Psoas muscle (tissue), 8 donors: Measurements from ENCODE around the gene HPGDS. TPM values are rescaled to one million over a fixed set of nuclear protein-coding genes. Genes with fewer than 3 reads are reported as not detected.

ENCODE experiments used
- ATAC-seq, 4 donors: fragments of 200-7000 bp; cut with Tn5 transposase; one replicate each; pipeline ENCODE4 v1.9.1; 2020; ENCODE audit warnings: moderate library complexity in 3 of 4, mild to moderate bottlenecking in 2 of 4
- DNase-seq, 2 donors: peaks; one replicate each; pipeline ENCODE4 v3.0.0-alpha.2; 2020
- H3K27ac ChIP-seq: fragments of 200-600 bp; one replicate; pipeline ENCODE4 v1.8.0; 2022
- H3K27me3 ChIP-seq, 3 donors: fragments of 200-600 bp in 1 of 3; one replicate each; pipeline versions ENCODE4 v1.6.1 to v1.8.0; 2013 to 2022; ENCODE audit warnings: low read length in 2 of 3, mild to moderate bottlenecking in 2 of 3, moderate library complexity in 1 of 3; ENCODE audit not compliant: insufficient read depth in 3 of 3
- H3K36me3 ChIP-seq, 2 donors: fragments of 200-600 bp in 1 of 2; one replicate each; pipeline versions ENCODE4 v1.6.1 to v1.8.0; 2013 to 2022; ENCODE audit warnings: low read depth in 1 of 2, mild to moderate bottlenecking in 1 of 2, moderate library complexity in 1 of 2; ENCODE audit not compliant: insufficient read depth in 1 of 2
- H3K4me1 ChIP-seq: fragments of 200-600 bp; one replicate; pipeline ENCODE4 v1.8.0; 2022
- H3K4me3 ChIP-seq: fragments of 200-600 bp; one replicate; pipeline ENCODE4 v1.8.0; 2022; ENCODE audit warnings: mild to moderate bottlenecking
- H3K9me3 ChIP-seq: fragments of 200-600 bp; one replicate; pipeline ENCODE4 v1.8.0; 2022
- WGBS, 3 donors: extraction: QIAGEN DNeasy Blood & Tissue Kit; methylation state at CpG; one replicate each; pipeline versions ENCODE4 v1.1.6 to v1.1.7; 2013; 5-methylcytosine and 5-hydroxymethylcytosine counted together
- intact Hi-C, 2 donors: fragments of 100-400 bp; cut with DNase I; formaldehyde crosslinking; loops; one replicate each; pipeline versions ENCODE4 v1.11.0 to v1.14.2; 2022
- polyA plus RNA-seq, 3 donors: library from polyadenylated mRNA; stranded (reverse); fragments of 200-250 nt; gene quantifications; one replicate each; pipeline ENCODE4 v1.2.3, GENCODE V29; 2013
- total RNA-seq, 4 donors: library from RNA; stranded (reverse); fragmentation: NEBNext Ultra II Directional in 2 of 4; extraction: Animal tissue kit (Norgen Biotek cat#: 25700) in 2 of 4; gene quantifications; one replicate each; pipeline versions ENCODE4 v1.2.1 to v1.2.4, GENCODE V29; 2021 to 2023
- TF ChIP-seq, protein P1 (sequence below): fragments of 200-600 bp; IDR thresholded peaks from one replicate; pipeline ENCODE4 v1.8.0; 2022; ENCODE audit warnings: antibody characterized with exemption
- donor health status: healthy with polysubstance abuse.
- donor health status: DM: no; HTN: no; CAD: no; lungs with moderate emphysema.
- donor health status: Bipolar disorder and iron deficiency.
- donor health status: healthy.
- donor health status: DM: yes; HTN: yes; CAD: no.
- donor health status: DM: no; HTN: no; CAD: no.
- donor health status: DM: no; HTN: no; CAD: no.
- donor health status: DM: yes; HTN: yes; CAD: no.

The HPGDS gene
- total and polyA plus RNA-seq, 7 donors = 0.06 to 0.79 (median 0.39) TPM

DNA sequence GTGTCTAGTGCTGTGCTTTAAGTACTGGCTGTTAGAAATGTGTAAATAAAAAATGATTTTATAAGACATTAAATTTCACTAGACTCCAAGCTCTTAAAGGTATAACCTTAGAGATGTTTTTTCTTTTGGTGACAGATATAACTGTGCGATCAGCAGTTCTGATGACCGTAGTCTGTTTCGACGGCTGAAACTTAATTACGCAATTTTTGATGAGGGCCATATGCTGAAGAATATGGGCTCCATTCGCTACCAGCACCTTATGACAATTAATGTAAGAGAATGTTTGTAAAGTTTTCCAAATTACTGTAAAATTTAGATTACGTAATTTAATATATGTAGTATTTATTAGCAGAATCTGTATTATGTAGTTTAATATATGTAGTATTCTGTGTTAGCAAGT lies 66.4 kb downstream of the HPGDS start:
- intact Hi-C loops = no loop called here
- DNase-seq = no peak
- no peak overlapping the region for H3K4me3 ChIP-seq
- H3K4me1 ChIP-seq = no peaks in the 10 kb centered on the region
- no peaks in the 10 kb centered on the region for H3K27me3 ChIP-seq
- H3K9me3 ChIP-seq = no peaks in the 10 kb centered on the region
- no peak overlapping the region for H3K27ac ChIP-seq
- ATAC-seq = no peak
- H3K36me3 ChIP-seq = peaks cover 6 to 100% of the 10 kb centered on the region in 2 donors
- 97 to 98% (median 97%) methylated on average over 7 of the region's 7 CpGs for WGBS, 3 donors
- TF ChIP-seq, protein P1, sequence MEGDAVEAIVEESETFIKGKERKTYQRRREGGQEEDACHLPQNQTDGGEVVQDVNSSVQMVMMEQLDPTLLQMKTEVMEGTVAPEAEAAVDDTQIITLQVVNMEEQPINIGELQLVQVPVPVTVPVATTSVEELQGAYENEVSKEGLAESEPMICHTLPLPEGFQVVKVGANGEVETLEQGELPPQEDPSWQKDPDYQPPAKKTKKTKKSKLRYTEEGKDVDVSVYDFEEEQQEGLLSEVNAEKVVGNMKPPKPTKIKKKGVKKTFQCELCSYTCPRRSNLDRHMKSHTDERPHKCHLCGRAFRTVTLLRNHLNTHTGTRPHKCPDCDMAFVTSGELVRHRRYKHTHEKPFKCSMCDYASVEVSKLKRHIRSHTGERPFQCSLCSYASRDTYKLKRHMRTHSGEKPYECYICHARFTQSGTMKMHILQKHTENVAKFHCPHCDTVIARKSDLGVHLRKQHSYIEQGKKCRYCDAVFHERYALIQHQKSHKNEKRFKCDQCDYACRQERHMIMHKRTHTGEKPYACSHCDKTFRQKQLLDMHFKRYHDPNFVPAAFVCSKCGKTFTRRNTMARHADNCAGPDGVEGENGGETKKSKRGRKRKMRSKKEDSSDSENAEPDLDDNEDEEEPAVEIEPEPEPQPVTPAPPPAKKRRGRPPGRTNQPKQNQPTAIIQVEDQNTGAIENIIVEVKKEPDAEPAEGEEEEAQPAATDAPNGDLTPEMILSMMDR = no peak

DNA sequence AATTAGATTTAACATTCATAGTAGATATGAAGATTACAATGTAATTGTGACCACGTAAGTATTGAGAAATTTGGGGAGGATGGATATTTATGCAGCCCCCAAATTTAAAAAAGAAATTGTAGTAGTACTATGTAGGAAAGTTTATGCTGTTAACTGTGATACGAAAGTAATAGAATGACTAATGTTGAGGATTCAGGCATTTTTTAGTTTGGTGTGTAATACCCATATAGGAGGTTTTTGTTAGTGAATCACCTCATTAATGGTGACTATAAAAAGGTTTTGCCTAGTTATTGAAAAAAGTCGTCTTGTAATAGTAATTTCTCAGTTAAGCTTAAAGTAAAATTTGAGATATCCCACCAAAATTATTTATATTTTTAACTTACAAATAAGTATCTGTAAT lies 67.7 kb downstream of the HPGDS start:
- TF ChIP-seq, protein P1 = no peak
- H3K4me3 ChIP-seq = no peak overlapping the region
- H3K9me3 ChIP-seq = no peaks in the 10 kb centered on the region
- DNase-seq (no peak), ATAC-seq (no peak)
- H3K27me3 ChIP-seq = no peaks in the 10 kb centered on the region
- H3K4me1 ChIP-seq = no peaks in the 10 kb centered on the region
- WGBS, 3 donors = 96 to 99% (median 97%) methylated on average over 3 of the region's 3 CpGs
- H3K36me3 ChIP-seq = peaks cover 6 to 100% of the 10 kb centered on the region in 2 donors
- no peak overlapping the region for H3K27ac ChIP-seq
- intact Hi-C loops = no loop called here

DNA sequence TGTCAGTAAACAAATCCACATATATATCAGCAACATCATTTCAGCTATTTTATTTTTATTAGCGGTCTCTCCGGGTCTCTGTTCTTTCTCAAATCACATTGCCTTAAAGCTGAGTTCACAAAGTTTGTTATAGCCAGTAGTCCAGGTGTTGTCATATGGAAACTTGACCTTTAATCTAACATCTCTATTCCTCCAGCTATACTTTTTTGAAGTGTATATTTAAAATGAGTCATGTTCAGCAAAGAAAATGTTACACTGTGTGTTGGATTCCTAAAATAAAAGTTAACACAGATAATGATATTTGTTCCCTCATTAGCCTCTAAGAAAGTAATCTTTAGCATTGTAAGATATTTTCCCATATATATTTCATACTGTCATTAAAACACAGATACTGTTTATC lies 71.4 kb downstream of the HPGDS start:
- Histone ChIP-seq H3K4me3 (no peak overlapping the region), H3K27me3 (no peaks in the 10 kb centered on the region), H3K4me1 (no peaks in the 10 kb centered on the region), H3K9me3 (no peaks in the 10 kb centered on the region), H3K27ac (no peak overlapping the region), H3K36me3 (peaks cover 0 to 90% of the 10 kb centered on the region in 2 donors)
- ATAC-seq (no peak), DNase-seq (no peak)
- WGBS, 3 donors = 49 to 74% (median 71%) methylated on average over 2 of the region's 2 CpGs
- TF ChIP-seq, protein P1 = no peak
- intact Hi-C loops = no loop called here

DNA sequence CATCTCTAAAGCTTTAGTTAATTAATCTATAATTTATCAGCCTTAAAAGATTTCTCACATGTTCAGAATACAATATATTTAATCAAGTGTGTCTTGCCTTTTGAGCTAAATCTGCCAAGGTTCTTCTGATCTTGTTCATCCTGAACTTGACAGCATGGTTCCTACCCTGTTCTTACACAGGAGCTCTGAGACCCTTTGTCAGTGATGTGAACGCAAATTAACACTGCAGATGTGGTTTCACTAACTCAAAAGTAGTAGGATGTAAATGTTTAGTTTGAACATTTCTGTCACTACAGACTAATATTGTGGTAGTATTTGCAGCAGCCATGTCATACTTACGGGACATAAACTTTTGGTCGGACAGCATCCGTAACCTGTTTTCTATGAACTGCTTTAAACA lies 75.6 kb downstream of the HPGDS start:
- Histone ChIP-seq H3K4me3 (no peak overlapping the region), H3K27me3 (no peaks in the 10 kb centered on the region), H3K27ac (no peak overlapping the region), H3K4me1 (no peaks in the 10 kb centered on the region), H3K9me3 (no peaks in the 10 kb centered on the region), H3K36me3 (peaks cover 2 to 68% of the 10 kb centered on the region in 2 donors)
- intact Hi-C loops = no loop called here
- ATAC-seq (no peak), DNase-seq (no peak)
- TF ChIP-seq, protein P1 = no peak
- WGBS, 3 donors = 95 to 98% (median 97%) methylated on average over 4 of the region's 4 CpGs

DNA sequence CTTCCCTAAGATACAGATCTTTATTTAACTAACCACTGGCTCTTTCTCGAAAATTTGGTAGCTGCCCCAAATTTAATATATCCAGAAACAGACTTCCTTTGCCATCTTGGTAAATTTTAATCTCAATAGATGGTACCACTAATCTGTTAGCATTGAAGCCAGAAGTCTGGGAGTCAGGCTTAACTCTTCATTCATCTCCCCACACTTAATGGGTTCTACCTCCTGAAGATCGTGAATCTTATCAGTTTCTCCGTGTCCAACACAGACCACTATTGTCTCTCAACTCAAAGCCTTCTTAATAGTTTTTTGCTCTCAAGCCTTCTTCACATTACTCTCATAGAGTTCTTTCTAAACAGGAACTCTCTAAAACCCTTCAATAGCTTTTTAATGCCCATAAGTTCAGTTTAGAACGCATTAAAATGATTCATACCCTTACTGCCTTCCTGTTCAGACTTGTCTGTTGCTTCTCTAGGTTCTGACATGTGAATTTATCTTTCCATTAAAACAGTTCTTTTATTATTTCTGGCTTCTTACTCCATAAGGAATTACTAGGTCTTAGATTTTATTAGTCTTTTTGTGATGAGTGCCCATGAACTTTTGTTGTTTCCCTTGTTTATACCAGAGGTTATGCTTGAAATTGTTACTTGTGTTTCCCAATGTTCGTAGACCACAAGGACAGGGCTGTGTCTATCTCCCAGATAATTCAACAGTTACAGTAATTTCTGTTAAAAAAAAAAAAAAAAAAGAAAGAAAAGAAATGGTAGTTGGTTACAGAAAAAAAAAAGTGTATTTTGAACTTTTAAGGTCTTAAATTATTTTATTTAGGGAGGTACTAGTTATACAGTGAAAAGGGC lies 80.2 kb downstream of the HPGDS start:
- H3K36me3 ChIP-seq = peaks cover 3 to 53% of the 10 kb centered on the region in 2 donors
- TF ChIP-seq, protein P1 = no peak
- intact Hi-C loops = no loop called here
- no peak for DNase-seq
- no peaks in the 10 kb centered on the region for H3K27me3 ChIP-seq
- no peak for ATAC-seq
- H3K4me1 ChIP-seq = no peaks in the 10 kb centered on the region
- H3K27ac ChIP-seq = no peak overlapping the region
- WGBS, 3 donors = 96% methylated on average over 5 of the region's 5 CpGs
- H3K9me3 ChIP-seq = no peaks in the 10 kb centered on the region
- no peak overlapping the region for H3K4me3 ChIP-seq
